Chondrocyte (in vitro differentiated cells): ENCODE measurements around the gene SIX5. TPM values are rescaled to one million over a fixed set of nuclear protein-coding genes. Genes with fewer than 3 reads are reported as not detected.

Source experiments
- DNase-seq: peaks from one replicate; pipeline ENCODE4 v3.0.0; 2021; ENCODE audit warnings: mixed read lengths, low spot score
- H3K27ac Mint-ChIP-seq: one replicate; pipeline ENCODE4 v1.8.0; 2021; ENCODE audit warnings: mild to moderate bottlenecking, moderate library complexity, mixed read lengths; ENCODE audit not compliant: unreplicated experiment
- H3K27me3 Mint-ChIP-seq: 2 replicates; pipeline ENCODE4 v1.8.0; 2021; ENCODE audit warnings: low read depth, mixed read lengths
- H3K36me3 Mint-ChIP-seq: 2 replicates; pipeline ENCODE4 v1.8.0; 2021; ENCODE audit warnings: low read depth, mixed read lengths
- H3K4me1 Mint-ChIP-seq: 2 replicates; pipeline ENCODE4 v1.8.0; 2021; ENCODE audit warnings: low read depth, mild to moderate bottlenecking, mixed read lengths
- H3K4me3 Mint-ChIP-seq: one replicate; pipeline ENCODE4 v1.8.0; 2021; ENCODE audit warnings: mild to moderate bottlenecking, moderate library complexity, mixed read lengths; ENCODE audit not compliant: unreplicated experiment
- H3K9me3 Mint-ChIP-seq: 2 replicates; pipeline ENCODE4 v1.8.0; 2021; ENCODE audit warnings: low read depth, mixed read lengths
- CTCF ChIP-seq: fragments of 200-600 bp; sonication (generic); IDR thresholded peaks from 2 replicates; pipeline ENCODE4 v1.5.0; 2021; ENCODE audit warnings: antibody characterized with exemption, mild to moderate bottlenecking, moderate library complexity
- total RNA-seq: library from RNA; stranded (reverse); gene quantifications from 3 replicates; pipeline ENCODE4 v1.2.1, GENCODE V29; 2021

Gene SIX5
- total RNA-seq, 1 donor from 2014 or later: 33.0 TPM

- Mint-ChIP-seq H3K4me1 (peaks cover 21% of the 10 kb centered on the region), H3K27me3 (no peaks in the 10 kb centered on the region), H3K27ac (peak overlapping the region; percentile 84), H3K9me3 (no peaks in the 10 kb centered on the region), H3K4me3 (peak overlapping the region; percentile 97), H3K36me3 (peaks cover 16% of the 10 kb centered on the region)
- TF ChIP-seq CTCF: no peak
- DNase-seq: no peak
Measured at GRCh38 chr19:45791744-45792469, 22.9 kb upstream of the SIX5 start.

DNA sequence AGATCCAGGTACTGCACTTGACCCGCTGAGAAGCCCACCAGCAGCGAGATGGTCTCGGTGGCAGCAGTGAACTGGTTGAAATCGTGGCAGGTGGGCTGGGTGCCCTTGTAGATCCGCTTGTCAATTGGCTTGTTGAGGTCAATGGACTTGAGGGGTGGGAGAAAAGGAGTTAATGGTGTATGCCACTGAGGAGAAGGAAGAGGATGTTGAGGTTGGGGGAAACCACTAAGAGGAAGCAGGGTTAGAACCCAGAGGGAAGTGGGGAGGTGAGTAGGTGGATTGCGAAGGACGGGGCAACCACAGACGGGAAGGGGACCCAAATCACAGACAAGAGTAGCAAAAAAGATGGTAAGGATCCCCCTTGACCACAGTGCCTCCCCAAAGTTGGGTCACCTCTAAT lies 21.9 kb upstream of the SIX5 start:
- no peak for DNase-seq

GRCh38 chr19:45789035-45789786 lies 20.2 kb upstream of the SIX5 start:
- H3K27me3 Mint-ChIP-seq: no peaks in the 10 kb centered on the region
- H3K4me1 Mint-ChIP-seq: peaks cover 27% of the 10 kb centered on the region
- no peak overlapping the region for H3K27ac Mint-ChIP-seq
- H3K9me3 Mint-ChIP-seq: no peaks in the 10 kb centered on the region
- no peak for DNase-seq
- H3K4me3 Mint-ChIP-seq: no peak overlapping the region
- peaks cover 22% of the 10 kb centered on the region for H3K36me3 Mint-ChIP-seq
- no peak for TF ChIP-seq CTCF

More for the DNA sequence above, 21.9 kb upstream of the SIX5 start:
- peaks cover 21% of the 10 kb centered on the region for H3K4me1 Mint-ChIP-seq
- no peaks in the 10 kb centered on the region for H3K9me3 Mint-ChIP-seq
- peak overlapping the region; percentile 97 for H3K4me3 Mint-ChIP-seq
- H3K27me3 Mint-ChIP-seq: no peaks in the 10 kb centered on the region
- H3K36me3 Mint-ChIP-seq: peaks cover 22% of the 10 kb centered on the region
- TF ChIP-seq CTCF: no peak
- H3K27ac Mint-ChIP-seq: peak overlapping the region; percentile 2

GRCh38 chr19:45786533-45786894 lies 17.5 kb upstream of the SIX5 start:
- H3K4me3 Mint-ChIP-seq: no peak overlapping the region
- peaks cover 24% of the 10 kb centered on the region for H3K36me3 Mint-ChIP-seq
- DNase-seq: no peak
- TF ChIP-seq CTCF: no peak
- H3K27me3 Mint-ChIP-seq: no peaks in the 10 kb centered on the region
- H3K4me1 Mint-ChIP-seq: peaks cover 31% of the 10 kb centered on the region
- no peak overlapping the region for H3K27ac Mint-ChIP-seq
- H3K9me3 Mint-ChIP-seq: no peaks in the 10 kb centered on the region

GRCh38 chr19:45785781-45786532 lies 16.9 kb upstream of the SIX5 start:
- Mint-ChIP-seq H3K4me3 (no peak overlapping the region), H3K36me3 (peaks cover 24% of the 10 kb centered on the region), H3K4me1 (peaks cover 29% of the 10 kb centered on the region), H3K27me3 (no peaks in the 10 kb centered on the region), H3K27ac (no peak overlapping the region), H3K9me3 (no peaks in the 10 kb centered on the region)
- DNase-seq: no peak
- no peak for TF ChIP-seq CTCF
